Airway epithelial cell (primary cell): ENCODE data around the gene SLITRK1. TPM values are rescaled to one million over a fixed set of nuclear protein-coding genes. Genes with fewer than 3 reads are reported as not detected.

Experiments used
- total RNA-seq: library from RNA; depleted of rRNA; stranded (reverse); fragments of >200 nt; gene quantifications from 2 replicates; pipeline ENCODE4 v1.2.3, GENCODE V29; 2015

SLITRK1 gene
- not detected in 2 replicates for total RNA-seq

GRCh38 chr13:83881917-83882605 lies at the start of gene SLITRK1:
TSS of gene SLITRK1 (minus strand) at chr13:83882474. CDS start at chr13:83881507, 967 bp downstream.

